ENCODE measurements around the gene BTNL9. TPM values are rescaled to one million over a fixed set of nuclear protein-coding genes. Genes with fewer than 3 reads are reported as not detected.

BTNL9 gene
- total RNA-seq (2012; rRNA removed): not detected in 2 replicates
- polyA plus RNA-seq (2012; rRNA removed): not detected in 2 replicates
- polyA plus RNA-seq (2012; cell fraction: cytosol; rRNA removed): not detected in 2 replicates
- 0.02 and 0.09 TPM in 2 replicates for polyA plus RNA-seq (2012; cell fraction: nucleus; rRNA removed; ENCODE audit: low replicate concordance)
- not detected for Bru-seq, nascent RNA
- BruChase-seq, experiment 1, labeled RNA remaining after a 6-hour chase: percentile 7 among the genes with signal in this experiment
- not detected for BruChase-seq, experiment 2, labeled RNA remaining after a 2-hour chase
- long read RNA-seq: 0 reads

GRCh38 chr5:181039931-181040630 is at the start of gene BTNL9:
Gene BTNL9, plus strand, starts transcription at chr5:181040266. Its CDS starts 5,224 bp downstream, at chr5:181045490.
- Histone ChIP-seq H4K20me1 (ENCODE audit: insufficient read depth, low read length) (no peaks in the 10 kb centered on the region), H3K27ac (ENCODE audit: insufficient read depth, low read length) (no peak within 1 kb of the TSS), H3K36me3 (ENCODE audit: control insufficient read depth, insufficient read depth, low read length) (no peaks in the 10 kb centered on the region), H4K91ac (ENCODE audit: insufficient read depth, low read depth, low read length) (no peak within 1 kb of the TSS), H2AFZ (replicated peaks; ENCODE audit: low read length, poor library complexity) (no peak within 1 kb of the TSS), H2BK120ac (ENCODE audit: low read depth, low read length) (no peak within 1 kb of the TSS), H3K4ac (ENCODE audit: low read depth, low read length) (no peak within 1 kb of the TSS), H3K9me1 (ENCODE audit: insufficient read depth, low read length) (no peaks in the 10 kb centered on the region), H3K4me1 (ENCODE audit: control insufficient read depth, insufficient read depth, low read length) (no peaks in the 10 kb centered on the region), H2AK9ac (replicated peaks; ENCODE audit: low read depth, low read length, poor library complexity) (no peak within 1 kb of the TSS), H2BK15ac (ENCODE audit: low read depth, low read length) (no peak within 1 kb of the TSS), H3K56ac (ENCODE audit: extremely low read depth, insufficient read depth, low read length) (no peak within 1 kb of the TSS), H3K4me3 (ENCODE audit: insufficient read depth, low read depth, low read length) (no peak within 1 kb of the TSS), H4K8ac (ENCODE audit: low read depth in 2 of 2, low read length in 2 of 2) (no peak within 1 kb of the TSS), H2BK5ac (ENCODE audit: low read depth, low read length, poor library complexity, severe bottlenecking) (no peak within 1 kb of the TSS), H3K9ac (ENCODE audit: low read depth, low read length) (no peak within 1 kb of the TSS), H3K18ac (ENCODE audit: low read depth, low read length) (no peak within 1 kb of the TSS), H3K14ac (replicated peaks; ENCODE audit: low read depth, low read length) (no peak within 1 kb of the TSS), H3K23ac (ENCODE audit: low read depth, low read length) (no peak within 1 kb of the TSS), H3K9me3 (ENCODE audit: control insufficient read depth, insufficient read depth, low read length) (peaks cover 11% of the 10 kb centered on the region; the same call in 1 of the 2 replicates), H2AK5ac (ENCODE audit: low read depth, low read length) (no peak within 1 kb of the TSS), H3K4me2 (ENCODE audit: low read depth, low read length) (no peak within 1 kb of the TSS), H3K79me1 (ENCODE audit: low read depth in 1 of 2, low read length in 2 of 2) (no peaks in the 10 kb centered on the region), H3K27me3 (ENCODE audit: control insufficient read depth, insufficient read depth, low read length) (no peaks in the 10 kb centered on the region), H2BK20ac (ENCODE audit: low read depth, low read length) (no peak within 1 kb of the TSS), H4K5ac (ENCODE audit: low read depth, low read length) (no peak within 1 kb of the TSS)
- CTCF ChIA-PET: no interaction called here
- DNase-seq (no peak), ATAC-seq (ENCODE audit: low read depth) (no peak)
- intact Hi-C loops (cut with micrococcal nuclease) (no loop called here), dilution Hi-C loops (cut with HindIII; ENCODE audit: low sequenced_read_pairs, unreplicated experiment) (no loop called here), in situ Hi-C loops (cut with MboI; ENCODE audit: low sequenced_read_pairs) (no loop called here)
- POLR2A ChIA-PET (ENCODE audit: unreplicated experiment): no interaction called here
- no TSS peak for BruUV-seq (replicated peaks)
- TF ChIP-seq ELK1 (IDR thresholded peaks at IDR 0.05; ENCODE audit: borderline replicate concordance, low read depth, low read length): no peak
- TF ChIP-seq POLR2A (IDR thresholded peaks at IDR 0.05; ENCODE audit: low read depth, low read length): no peak
- TF ChIP-seq USF2 (IDR thresholded peaks at IDR 0.05; ENCODE audit: low read depth, low read length): no peak
- TF ChIP-seq FOS (IDR thresholded peaks at IDR 0.05; ENCODE audit: low read depth, low read length): no peak
- no peak for TF ChIP-seq NFE2L2 (IDR thresholded peaks at IDR 0.05; ENCODE audit: low read depth, low read length)
- TF ChIP-seq CEBPB (IDR thresholded peaks at IDR 0.05; ENCODE audit: low read depth, low read length): no peak
- TF ChIP-seq RFX5 (IDR thresholded peaks at IDR 0.05; ENCODE audit: low read depth, low read length): no peak
- no CpG with 5 or more reads among the region's 17 CpGs for WGBS, 2 experiments (ENCODE audit: extremely low coverage in 2 of 2, insufficient read length in 1 of 2)
